Subcutaneous adipose tissue (tissue), 4 donors: ENCODE results near the gene SLC44A1. TPM values are rescaled to one million over a fixed set of nuclear protein-coding genes. Genes with fewer than 3 reads are reported as not detected.

Experiments
- CTCF ChIP-seq: fragments of 450-650 bp; IDR thresholded peaks from one replicate; pipeline ENCODE4 v1.5.1; 2016; ENCODE audit warnings: low read depth, mild to moderate bottlenecking, control low read depth, antibody characterized with exemption, moderate library complexity
- total RNA-seq, 4 donors: library from RNA; depleted of rRNA; stranded (reverse); fragments of >200 nt; gene quantifications; one replicate each; pipeline ENCODE4 v1.1.0, GENCODE V29; 2016

The SLC44A1 gene
- total RNA-seq, 4 donors from 2014 or later, result 48.2 to 85.5 (median 53.4) TPM

- no peak for TF ChIP-seq CTCF
Measured at GRCh38 chr9:105302728-105303127, 58.3 kb downstream of the SLC44A1 start.

GRCh38 chr9:105305856-105306255 is 61.4 kb downstream of the SLC44A1 start:
- TF ChIP-seq CTCF, result no peak

- TF ChIP-seq CTCF, result no peak
Measured at GRCh38 chr9:105306351-105307140, 62.1 kb downstream of the SLC44A1 start.

GRCh38 chr9:105307591-105308130 is 63.2 kb downstream of the SLC44A1 start:
- TF ChIP-seq CTCF, result no peak

GRCh38 chr9:105308461-105309341 is 64.2 kb downstream of the SLC44A1 start:
- no peak for TF ChIP-seq CTCF

- no peak for TF ChIP-seq CTCF
Measured at GRCh38 chr9:105309531-105309931, 65.1 kb downstream of the SLC44A1 start.

- no peak for TF ChIP-seq CTCF
Measured at GRCh38 chr9:105311306-105311705, 66.9 kb downstream of the SLC44A1 start.
